GM21717 (cell line): Measurements from ENCODE around the gene NFIA.
"Not testable (repeated sequence)": the region's sequence is repeated elsewhere in the genome, so short reads cannot be mapped to it uniquely, and the experiment has no call there.

Source experiments
- ATAC-seq: cut with Tn5 transposase; IDR thresholded peaks from one replicate; pipeline ENCODE4 v1.9.1; 2021; ENCODE audit warnings: mild to moderate bottlenecking, moderate library complexity; ENCODE audit not compliant: unreplicated experiment

Gene NFIA

GRCh38 chr1:61124078-61124477 lies 41.7 kb downstream of the NFIA start:
- ATAC-seq: no peak

- no peak for ATAC-seq
Measured at GRCh38 chr1:61124696-61125095, 42.3 kb downstream of the NFIA start.

DNA sequence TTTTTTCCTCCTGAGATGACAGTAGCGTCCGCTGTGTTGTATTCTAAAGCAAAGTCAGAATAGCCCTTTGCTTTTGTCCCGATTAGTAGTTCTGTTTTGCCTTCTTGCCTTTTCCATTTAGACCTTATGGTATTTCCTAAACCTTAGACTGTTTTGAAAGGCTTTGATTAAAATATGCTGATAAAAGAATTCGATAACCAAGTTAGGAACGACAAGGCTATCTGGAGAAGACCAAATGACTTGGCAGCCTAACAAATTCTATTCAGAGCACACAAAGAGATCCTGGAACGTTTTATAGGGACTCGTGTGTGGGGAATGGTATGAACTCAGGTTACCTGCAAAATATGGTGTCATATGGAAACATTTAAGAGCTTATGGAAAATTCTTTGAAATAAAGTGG lies 42.9 kb downstream of the NFIA start:
- no peak for ATAC-seq

DNA sequence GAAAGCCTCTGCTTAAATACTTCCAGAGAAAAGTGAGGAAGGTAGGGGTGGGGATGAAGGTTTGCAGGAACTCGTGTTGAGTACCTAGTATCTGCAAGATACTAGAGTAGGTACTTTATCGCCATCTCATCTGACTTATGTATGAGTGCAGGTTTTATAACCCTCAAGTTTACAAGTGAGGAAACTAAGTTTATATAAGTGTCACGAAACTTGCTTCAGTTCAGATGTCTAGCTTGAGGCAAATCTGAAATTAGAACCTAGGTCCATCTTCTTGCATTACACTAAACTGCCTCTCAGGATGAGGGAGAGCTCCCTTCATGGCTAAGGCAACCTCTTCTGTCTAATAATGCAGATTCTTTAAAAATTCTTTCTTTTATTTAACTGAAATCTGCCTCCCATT lies 43.5 kb downstream of the NFIA start:
- ATAC-seq: no peak

GRCh38 chr1:61126843-61127242 lies 44.5 kb downstream of the NFIA start:
- ATAC-seq: not testable (repeated sequence)

GRCh38 chr1:61130338-61131000 lies 48.1 kb downstream of the NFIA start:
- no peak for ATAC-seq

GRCh38 chr1:61131248-61131647 lies 48.9 kb downstream of the NFIA start:
- ATAC-seq: no peak

GRCh38 chr1:61131716-61132115 lies 49.4 kb downstream of the NFIA start:
- ATAC-seq: no peak

GRCh38 chr1:61132176-61132638 lies 49.8 kb downstream of the NFIA start:
- no peak for ATAC-seq

- ATAC-seq: no peak
Measured at GRCh38 chr1:61132645-61133334, 50.4 kb downstream of the NFIA start.

- no peak for ATAC-seq
Measured at GRCh38 chr1:61133335-61134019, 51.1 kb downstream of the NFIA start.

DNA sequence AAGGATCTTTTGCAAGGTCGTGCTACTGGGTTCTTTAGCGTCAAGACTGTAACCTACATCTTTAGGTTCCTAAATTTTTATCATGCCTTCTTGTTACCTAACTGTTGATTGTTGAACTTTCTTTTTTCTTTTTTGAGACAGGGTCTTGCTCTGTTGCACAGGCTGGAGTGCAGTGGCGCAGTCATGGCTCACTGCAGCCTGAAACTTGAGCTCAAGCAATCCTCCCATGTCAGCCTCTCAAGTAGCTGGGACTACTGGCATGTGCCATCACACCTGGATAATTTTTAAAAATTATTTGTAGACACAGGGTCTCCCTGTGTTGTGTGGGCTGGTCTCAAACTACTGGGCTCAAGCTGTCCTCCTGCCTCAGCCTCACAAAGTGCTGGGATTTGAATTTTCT lies 52.9 kb downstream of the NFIA start:
- ATAC-seq: no peak

- ATAC-seq: no peak
Measured at GRCh38 chr1:61138305-61138704, 55.9 kb downstream of the NFIA start.

GRCh38 chr1:61138921-61139774 lies 56.8 kb downstream of the NFIA start:
- ATAC-seq: no peak

DNA sequence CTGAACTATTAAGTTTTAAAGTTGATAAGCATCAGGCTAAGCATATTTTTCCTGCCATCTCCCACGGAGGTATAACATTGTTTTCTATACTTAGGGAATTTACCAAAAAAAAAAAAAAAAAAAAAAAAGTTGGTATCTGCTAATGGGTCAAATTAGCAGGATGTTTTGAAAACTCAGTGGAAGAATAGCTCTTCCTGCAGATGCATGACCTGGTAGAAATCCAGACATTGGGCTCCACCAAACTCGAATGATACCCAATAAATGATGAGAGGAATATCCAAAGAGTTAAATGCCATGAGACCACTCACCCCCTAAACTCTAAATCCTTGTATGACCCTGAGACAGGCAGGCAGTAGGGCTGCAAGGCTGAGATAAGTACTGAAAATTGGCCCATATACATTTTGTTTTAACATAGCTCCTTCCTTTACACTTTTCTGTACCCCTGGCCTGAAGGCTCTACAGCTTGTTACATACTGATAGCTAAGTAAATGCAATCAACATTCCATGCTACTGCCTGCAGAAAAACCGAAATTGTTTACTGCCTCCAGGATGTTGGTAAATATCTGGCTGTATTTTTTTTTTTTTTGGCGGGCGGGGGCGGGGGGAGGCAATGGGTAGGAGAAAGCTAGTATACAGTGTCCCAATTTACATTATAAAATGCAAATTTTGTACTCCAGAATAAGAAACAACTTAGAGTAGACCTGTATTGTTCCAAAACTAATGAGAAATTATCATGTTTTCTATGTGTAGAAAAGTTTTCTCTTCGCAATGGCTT lies 57.6 kb downstream of the NFIA start:
- ATAC-seq: no peak

DNA sequence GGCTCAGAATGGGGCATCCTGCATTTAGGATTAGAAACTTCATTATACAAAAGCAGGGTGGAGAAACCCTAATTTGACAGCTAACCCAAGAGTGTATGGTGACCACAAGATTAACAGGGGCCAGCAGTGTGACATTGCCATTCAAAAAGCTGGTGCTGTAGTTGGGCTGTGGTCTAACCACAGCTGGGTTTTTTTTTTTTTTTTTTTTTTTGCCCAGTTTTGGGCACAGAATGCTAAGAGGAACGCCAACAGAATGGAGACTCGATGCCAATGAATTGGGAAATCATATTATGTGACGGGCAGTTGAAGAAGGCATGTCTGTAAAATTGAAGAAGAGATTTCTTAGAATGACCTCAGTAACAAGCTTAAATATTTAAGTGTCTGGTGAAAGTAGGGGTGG lies 58.4 kb downstream of the NFIA start:
- no peak for ATAC-seq

GRCh38 chr1:61141288-61142042 lies 59.1 kb downstream of the NFIA start:
- ATAC-seq: no peak

DNA sequence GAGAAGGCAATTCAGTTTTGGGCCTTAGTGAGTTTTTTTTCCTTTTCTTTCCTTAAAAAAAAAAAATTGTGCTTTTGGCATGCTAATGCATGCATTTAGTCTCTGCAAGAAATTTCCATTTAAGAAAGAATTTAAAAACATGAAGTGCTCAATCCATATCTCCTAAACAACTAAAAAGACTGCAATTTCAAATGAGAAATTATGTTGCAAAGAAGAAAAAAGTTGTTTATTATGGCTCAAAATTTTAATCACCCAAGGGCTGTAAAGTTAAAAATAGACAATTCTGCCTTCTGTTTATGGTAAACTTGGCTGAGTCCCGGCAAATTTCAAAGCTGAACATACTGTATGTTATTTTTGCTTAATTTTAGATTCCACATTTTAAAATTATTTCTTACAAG lies 59.7 kb downstream of the NFIA start:
- ATAC-seq: no peak

DNA sequence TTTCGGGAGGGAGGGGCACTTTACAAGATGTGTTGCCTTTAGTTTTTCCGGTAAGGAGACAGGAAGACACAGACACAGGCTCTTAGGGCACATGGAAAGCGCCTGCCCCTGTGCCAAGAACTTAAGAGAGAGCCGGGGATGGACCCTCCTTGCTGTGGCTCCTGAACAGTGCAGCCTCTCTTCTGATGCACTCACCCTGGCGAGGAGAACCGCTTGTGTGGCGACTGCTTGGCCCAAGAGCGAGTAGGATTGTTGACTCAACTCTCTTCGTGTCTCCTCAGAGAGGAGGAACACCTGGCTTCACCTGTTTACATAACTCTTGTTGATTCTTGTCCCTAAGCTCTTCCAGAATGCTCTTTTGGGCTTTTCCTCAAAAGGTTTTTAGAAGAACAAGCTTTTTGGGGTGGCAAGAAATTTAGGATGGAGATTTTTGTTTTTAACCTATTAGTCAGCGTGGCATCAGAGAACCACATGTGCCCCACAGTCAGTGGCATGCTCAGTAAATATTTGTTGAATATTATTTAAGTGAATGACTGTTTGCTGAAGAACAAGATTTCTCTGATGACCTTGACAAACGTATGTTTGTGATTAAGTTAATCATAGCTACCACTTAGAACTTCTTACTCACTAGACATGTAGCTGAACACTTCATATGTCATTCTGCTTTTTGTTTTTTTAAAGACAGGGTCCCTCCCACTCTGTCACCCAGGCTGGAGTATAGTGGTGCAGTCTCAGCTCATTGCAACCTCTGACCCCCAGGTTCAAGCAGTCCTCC lies 60.6 kb downstream of the NFIA start:
- no peak for ATAC-seq
